GM20000 (cell line): ENCODE results near the gene GP1BB.
"Not testable (repeated sequence)": the region's sequence is repeated elsewhere in the genome, so short reads cannot be mapped to it uniquely, and the experiment has no call there.

ENCODE experiments used
- DNase-seq: peaks from one replicate; pipeline ENCODE4 v3.0.0; 2012; ENCODE audit warnings: low spot score
- CTCF ChIP-seq: IDR thresholded peaks from 2 replicates; pipeline ENCODE4 v1.5.1; 2012; ENCODE audit warnings: mild to moderate bottlenecking, control low read depth; ENCODE audit errors: extremely low read depth, missing control alignments

The GP1BB gene

GRCh38 chr22:19694696-19695095 lies 28.6 kb upstream of the GP1BB start:
- no peak for TF ChIP-seq CTCF
- DNase-seq, result no peak

GRCh38 chr22:19696504-19697276 lies 26.6 kb upstream of the GP1BB start:
- DNase-seq, result no peak
- TF ChIP-seq CTCF, result no peak

GRCh38 chr22:19697871-19698270 lies 25.5 kb upstream of the GP1BB start:
- not testable (repeated sequence) for DNase-seq

GRCh38 chr22:19700790-19701419 lies 22.4 kb upstream of the GP1BB start:
- TF ChIP-seq CTCF, result no peak
- no peak for DNase-seq

GRCh38 chr22:19701420-19702145 lies 21.8 kb upstream of the GP1BB start:
- no peak for TF ChIP-seq CTCF

GRCh38 chr22:19703869-19704268 lies 19.5 kb upstream of the GP1BB start:
- no peak for TF ChIP-seq CTCF
- no peak for DNase-seq

More at GRCh38 chr22:19701420-19702145, 21.8 kb upstream of the GP1BB start:
- DNase-seq, result no peak

GRCh38 chr22:19704355-19705015 lies 18.9 kb upstream of the GP1BB start:
- no peak for TF ChIP-seq CTCF
- no peak for DNase-seq
